HG03342 (cell line): ENCODE measurements around the gene GATAD2B.
A peak's percentile ranks its signal among the peaks of the same experiment; 100 is the strongest.
"Not testable (repeated sequence)": the region's sequence is repeated elsewhere in the genome, so short reads cannot be mapped to it uniquely, and the experiment has no call there.

ENCODE experiments used
- ATAC-seq: cut with Tn5 transposase; IDR thresholded peaks from one replicate; pipeline ENCODE4 v1.9.1; 2021; ENCODE audit warnings: mild to moderate bottlenecking, moderate library complexity; ENCODE audit not compliant: unreplicated experiment

Gene GATAD2B

DNA sequence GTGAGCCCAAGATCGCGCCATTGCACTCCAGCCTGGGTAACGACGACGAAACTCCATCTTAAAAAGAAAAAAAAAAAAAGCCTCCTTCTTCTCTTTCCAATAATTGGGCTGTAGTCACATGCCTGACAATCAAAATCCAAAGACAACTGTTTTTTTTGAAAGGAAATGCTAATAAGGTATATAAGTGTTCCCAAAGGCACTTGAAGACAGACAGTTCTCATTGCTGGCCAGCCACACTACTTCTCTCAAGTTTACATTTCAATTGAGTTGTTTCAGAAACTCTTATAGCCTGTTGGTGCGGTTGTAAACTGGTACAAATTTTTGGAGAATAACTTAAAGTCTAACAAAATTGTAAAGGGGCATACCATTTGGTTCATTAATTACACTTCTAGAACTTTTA lies 23.3 kb downstream of the GATAD2B start:
- no peak for ATAC-seq

DNA sequence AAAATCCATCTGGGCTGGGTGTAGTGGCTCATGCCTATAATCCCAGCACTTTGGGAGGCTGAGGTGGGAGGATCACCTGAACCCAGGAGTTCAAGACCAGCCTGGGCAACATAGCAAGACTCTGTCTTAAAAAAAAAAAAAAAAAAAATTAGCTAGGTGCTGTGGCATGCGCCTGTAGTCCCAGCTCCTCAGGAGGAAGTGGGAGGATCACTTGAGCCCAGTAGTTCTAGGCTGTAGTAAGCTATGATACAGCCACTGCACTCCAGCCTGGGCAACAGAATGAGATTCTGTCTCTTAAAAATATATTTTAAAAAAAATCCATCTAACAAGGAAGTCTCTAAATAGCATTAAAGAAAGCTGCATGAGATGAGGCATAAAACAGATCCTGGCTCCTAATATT lies 26.9 kb downstream of the GATAD2B start:
- not testable (repeated sequence) for ATAC-seq

DNA sequence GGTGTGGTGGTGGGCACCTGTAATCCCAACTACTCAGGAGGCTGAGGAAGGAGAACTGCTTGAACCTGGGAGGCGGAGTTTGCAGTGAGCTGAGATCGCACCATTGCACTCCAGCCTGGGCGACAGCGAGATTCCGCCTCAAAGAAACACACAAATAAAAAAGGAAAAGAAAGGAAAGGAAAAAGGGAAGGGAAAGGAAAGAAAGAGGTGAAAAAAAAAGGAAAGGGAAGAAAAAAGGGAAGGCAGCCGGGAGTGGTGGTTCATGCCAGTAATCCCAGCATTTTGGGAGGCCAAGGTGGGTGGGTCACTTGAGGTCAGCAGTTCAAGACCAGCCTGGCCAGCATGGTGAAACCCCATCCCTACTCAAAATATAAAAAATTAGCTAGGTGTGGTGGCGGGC lies 31.7 kb downstream of the GATAD2B start:
- not testable (repeated sequence) for ATAC-seq

DNA sequence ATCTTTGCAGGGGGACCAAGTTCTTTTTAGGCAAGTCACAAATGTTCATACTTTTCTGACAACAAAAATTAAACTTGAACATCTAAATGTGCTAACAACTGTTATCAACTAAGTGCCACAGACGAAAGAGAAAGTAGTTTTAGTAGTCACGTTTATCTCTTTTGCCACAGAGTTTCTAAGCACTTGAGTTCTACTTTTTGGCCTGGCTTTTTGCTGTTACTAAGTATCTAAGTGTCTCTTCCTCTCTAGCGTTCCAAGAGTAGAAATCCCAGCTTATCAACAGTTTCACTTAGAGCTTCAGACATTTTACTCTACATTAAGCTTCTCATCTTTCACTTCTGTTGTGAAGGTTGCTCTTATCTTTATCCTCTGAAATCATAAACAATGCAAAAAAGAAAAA lies 34.2 kb downstream of the GATAD2B start:
- no peak for ATAC-seq

DNA sequence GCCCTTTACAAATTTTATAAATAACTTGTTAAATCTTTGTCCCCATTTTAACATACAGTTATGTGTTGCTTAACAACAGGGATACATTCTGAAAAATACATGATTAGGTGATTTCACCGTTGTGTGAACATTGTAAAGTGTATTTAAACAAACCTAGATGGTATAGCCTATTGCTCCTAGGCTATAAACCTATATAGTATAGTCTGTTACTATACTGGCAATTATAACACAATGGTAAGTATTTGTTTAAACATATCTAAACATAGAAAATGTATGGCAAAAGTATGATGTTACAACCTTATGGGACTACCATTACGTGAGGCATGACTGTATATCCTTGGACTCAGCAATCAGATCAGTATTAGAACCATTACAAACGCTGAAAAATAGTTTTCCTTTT lies 36.6 kb downstream of the GATAD2B start:
- ATAC-seq, result no peak

DNA sequence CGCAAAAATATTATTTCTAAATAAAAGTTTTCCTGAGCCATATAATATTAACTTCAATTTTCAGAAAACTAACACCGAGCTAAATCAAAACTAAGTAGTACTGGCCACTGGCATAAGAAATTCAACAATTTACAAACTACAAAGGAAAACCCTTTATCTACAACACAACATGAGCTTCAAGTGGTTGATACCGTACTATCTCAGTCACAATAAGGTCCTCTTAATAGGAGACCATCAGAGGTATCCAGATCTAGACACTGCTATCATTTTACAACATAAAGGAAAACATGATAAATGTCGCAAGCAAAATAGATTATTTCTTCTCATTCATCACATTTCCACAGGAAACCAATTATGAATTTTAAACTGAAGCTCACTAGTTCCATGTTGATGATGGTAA lies 39.5 kb downstream of the GATAD2B start:
- ATAC-seq, result no peak

DNA sequence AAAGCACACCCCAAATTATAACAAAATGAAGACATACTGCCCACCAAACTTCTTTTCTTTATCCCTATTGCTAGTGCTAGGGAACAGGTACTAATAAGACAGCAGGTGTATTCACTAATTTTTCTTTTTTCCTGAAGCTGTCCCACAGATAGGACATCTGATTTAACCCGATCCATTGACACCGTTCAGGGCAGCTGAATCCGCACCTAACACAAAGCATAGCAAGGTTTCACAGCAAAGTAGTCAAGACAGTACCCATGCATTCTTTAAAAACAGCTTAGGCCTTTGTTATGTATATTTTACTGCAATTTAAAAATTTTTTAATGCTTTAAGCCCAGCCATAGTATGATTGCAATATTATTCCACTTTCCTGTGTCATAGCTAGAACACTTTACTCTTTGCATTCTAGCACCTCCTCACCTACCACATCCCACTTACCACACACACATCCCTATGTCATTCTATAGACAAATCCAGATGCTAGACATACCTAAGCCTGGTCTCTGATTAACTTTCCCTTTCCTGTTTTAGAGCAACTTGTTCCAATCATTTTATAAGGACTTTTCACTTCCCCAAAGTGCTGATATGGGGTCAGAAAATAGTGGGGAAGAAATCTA lies 40.4 kb downstream of the GATAD2B start:
- no peak for ATAC-seq

DNA sequence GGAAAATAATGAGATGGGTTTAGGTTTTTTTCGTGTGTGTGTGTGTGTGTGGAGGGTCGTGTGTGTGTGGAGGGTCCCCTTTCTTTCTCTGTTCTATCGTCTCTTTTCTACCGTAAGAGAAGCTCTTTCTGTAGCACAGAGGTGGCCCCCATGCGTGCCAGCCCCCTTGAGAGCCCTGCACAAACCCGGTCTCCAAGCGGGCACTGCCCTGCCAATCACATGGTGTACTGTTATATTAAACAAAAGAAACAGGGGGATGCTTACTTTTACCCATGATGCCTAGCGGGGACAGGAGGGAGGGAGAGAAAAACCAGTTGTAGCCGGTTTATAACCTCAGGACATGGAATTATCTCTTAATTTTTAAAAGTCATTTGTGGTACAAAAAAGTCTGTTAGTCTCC lies 41.0 kb downstream of the GATAD2B start:
- no peak for ATAC-seq

DNA sequence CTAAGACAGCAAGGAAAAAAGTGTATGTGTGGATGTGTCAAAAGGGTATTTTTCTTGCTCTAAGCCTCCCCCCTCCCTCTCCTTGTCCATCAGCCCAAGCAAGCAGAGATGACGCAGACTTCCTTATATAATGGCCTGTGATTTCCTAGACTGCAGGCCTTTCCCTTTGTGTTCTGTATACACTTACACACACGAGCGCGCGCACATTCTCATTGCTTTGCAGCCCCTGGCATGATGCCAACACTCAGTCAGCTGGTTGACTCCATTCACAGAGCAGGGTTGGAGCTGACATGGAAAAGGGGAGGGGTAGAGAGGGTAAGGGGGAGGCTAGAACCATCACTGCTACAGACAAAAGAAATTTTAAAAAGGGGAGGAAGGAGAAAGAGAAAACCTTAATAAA lies 41.8 kb downstream of the GATAD2B start:
- no peak for ATAC-seq

DNA sequence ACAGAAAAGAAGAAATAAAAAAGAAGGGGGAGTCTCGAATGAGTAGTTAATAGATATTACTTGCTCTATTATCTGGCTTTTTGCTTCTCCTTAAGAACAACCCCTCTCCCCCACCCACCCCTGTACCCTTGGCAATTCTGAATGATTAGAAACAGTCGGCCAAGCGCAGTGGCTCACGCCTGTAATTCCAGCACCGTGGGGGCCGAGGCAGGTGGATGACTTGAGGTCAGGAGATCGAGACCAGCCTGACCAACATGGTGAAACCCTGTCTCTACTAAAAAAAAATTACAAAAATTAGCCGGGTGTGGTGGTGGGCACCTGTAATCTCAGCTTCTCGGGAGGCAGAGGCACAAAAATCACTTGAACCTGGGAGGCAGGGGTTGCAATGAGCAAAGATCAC lies 42.7 kb downstream of the GATAD2B start:
- no peak for ATAC-seq

DNA sequence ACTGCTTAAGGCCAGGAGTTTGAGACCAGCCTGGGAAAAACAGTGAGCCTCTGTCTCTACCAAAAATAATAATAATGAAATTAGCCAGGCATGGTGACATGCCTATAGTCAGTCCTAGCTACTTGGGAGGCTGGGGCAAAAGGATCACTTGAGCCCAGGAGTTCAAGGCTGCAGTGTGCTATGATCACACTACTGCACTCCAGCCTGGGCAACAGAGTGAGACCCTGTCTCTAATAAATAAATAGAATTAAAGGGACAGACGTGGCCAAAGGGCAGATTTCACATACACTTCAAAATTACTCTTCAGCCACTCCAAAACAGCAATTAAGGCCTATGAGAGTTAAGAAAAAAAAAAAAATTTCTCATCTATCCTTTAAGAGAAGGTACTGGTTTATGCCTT lies 45.7 kb downstream of the GATAD2B start:
- ATAC-seq, result no peak

DNA sequence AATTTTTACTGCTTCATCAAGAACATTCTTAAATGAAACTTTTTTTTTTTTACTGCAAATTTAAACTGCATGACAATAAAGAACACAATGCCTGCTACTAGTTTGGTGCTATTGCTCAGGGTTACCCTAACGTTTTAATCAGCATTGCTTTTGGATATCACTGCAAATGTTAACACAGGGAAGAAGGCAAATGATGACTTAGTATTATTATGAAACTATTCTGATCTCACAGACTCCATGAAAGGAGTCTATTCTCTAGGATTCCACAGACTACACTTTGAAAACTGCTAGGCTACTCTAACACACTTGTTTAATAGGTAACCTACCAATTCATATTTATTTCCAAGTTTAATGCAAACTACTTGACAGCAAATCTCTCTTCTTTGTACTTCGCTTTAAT lies 49.8 kb downstream of the GATAD2B start:
- no peak for ATAC-seq

DNA sequence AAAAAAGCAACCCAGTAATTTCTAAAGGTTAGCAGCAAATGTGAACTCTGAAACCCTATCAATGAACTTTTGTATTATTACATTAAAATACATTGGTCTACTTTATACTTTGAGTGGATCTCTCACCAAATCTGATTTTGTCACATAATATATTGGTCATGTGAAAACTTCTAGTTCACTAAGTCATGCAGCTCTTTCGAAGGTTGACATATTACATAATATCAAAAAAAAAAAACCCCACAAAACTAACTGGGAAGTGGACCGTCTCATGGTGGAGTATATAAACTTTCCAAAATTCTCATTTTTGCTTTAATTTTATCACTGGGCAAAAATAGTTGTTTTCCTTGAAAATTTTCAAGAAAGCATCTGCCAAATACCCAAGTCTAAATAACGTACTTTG lies 50.4 kb downstream of the GATAD2B start:
- no peak for ATAC-seq

DNA sequence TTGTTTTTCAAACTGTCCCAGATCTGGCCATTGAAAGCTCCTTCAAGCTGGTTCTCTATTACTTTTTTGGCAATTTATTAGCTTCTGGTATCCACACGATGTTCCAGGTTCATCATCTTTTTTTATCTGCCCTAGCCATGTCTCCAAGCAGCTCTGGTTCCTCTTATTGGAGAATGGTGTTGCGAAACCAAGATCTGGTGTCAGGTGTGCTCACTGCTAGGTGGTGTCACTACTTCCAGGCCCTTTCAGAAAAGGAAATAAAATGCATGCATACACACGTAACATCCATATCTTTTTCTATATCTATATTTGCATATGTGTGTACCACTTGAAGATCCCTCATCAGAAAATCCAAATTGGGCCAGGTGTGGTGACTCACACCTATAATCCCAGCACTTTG lies 53.3 kb downstream of the GATAD2B start:
- no peak for ATAC-seq

DNA sequence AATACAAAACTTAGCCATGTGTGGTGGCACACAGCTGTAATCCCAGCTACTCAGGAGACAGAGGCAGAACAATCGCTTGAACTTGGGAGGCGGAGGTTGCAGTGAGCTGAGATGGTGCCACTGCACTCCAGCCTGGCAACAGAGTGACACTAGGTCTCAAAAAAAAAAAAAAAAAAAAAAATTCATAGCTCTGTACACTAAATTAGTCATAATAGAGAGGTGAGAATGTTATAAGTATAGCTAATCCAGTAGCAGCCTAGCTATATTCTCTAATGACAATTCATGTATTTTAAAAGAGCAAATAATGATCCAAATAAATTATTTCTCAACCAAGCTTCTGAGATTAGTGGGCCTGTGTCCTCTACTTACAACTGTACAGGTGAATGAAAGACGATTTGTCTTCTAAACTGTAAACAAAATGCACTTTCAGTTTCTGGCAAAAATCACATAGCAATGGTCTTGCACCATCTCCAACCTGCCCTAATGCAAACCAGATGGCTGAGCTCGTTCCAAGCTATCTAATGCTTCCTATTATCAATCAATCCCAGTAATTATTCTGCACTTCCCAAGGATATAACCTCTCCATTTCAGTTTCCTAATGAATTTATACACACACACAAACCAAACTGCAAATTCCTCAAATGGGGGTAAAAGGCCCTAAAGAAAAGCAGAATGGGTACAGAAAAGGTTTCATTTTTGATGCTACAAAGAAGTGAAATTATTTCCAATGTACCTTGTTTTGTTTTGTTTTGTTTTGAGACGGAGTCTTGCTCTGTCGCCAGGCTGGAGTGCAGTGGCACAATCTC lies 56.5 kb downstream of the GATAD2B start:
- no peak for ATAC-seq

DNA sequence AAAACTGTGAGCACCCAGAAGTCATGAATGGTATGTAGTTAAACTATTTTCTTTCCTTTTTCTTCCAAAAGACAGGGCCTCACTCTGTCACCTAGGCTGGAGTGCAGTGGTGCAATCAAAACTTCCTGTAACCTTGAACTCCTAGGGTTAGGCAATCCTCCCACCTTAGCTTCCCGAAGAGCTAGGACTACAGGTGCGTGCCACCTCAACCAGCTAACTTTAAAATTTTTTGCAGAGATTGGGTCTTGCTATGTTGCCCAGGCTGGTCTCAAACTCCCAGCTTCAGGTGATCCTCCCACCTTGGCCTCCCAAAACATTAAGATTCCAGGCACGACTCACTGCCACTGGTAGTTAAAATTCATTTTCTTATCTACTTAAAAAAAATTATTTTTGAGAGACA lies 62.5 kb downstream of the GATAD2B start:
- no peak for ATAC-seq

DNA sequence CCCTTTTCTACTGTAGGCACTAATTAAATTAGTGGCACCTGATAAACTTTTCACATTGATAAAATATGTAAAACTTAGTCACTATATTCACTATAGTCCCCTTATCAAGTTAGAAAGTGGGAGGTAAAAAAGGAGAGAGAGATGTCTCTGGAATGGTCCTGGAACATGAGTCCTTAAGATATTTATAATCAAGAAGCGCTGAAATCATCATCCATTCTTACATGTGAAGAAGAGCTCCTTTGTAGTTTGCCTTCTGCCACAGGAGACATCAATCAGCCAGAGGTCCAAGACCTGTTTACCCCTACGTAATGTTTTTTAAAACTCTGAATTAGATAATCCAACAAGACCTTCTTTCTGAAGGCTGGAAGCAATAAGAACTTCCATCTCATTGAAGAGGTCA lies 65.3 kb downstream of the GATAD2B start:
- ATAC-seq, result no peak

DNA sequence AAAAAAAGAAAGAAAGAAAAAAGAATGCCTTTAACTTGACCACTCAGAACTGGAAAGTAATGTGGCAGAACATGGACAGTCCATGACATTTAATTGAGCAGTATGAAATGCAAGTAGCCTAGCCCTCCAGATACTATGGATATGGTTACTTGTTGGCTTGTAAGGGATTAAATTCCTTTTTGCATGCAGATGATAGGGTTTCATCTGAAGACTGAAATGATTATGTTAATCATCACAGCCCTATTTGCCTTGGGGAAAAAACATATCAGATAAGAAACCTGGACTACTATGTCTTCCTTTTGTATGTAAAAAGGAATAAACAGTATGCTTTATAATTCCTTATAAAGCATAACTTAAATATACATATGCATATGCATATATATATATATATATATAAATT lies 66.0 kb downstream of the GATAD2B start:
- no peak for ATAC-seq

DNA sequence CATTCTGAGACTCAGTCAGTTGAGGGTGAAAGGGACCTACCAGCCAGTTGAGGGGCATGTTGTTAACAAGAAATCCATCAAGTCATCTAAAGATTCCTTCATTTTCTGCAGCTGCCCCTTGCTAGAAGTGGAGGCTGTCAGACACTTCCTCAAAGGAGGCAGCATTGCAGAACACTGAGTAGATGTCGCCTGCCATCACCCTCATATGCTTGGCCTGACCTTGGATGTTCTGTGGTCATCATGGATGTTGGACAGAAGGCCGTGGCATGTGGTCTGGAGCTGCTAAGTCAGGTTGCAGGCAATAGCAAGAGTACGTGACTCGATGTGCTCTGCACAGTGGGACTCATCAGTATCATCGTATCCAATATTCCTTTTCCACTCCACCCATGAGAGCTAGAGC lies 70.6 kb downstream of the GATAD2B start:
- no peak for ATAC-seq

DNA sequence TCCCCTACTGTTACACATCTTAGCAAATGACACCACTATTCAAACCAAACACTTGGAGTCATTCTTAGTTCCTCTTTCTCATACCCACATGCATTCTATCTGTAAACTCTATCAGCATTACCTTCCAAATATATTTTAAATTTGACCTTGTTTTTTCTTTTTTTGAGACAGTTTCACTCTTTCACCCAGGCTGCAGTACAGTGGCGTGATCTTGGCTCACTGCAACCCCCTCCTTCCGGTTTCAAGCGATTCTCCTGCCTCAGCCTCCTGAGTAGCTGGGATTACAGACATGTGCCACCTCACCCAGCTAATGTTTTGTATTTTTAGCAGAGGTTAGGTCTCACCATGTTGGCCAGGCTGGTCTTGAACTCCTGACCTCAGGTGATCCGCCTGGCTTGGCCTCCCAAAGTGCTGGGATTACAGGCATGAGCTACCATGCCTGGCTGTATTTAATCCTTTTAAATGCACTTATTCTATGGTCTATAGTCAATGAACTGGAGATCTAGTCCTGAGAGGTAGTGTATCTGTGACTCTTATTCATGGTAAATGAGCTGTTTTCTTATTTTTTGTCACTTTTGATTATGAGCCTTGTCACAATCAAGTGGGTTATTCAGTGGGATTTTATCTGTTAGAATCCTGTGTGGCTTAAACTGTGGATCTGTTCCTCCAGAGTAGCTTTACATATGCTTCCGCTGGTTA lies 73.1 kb downstream of the GATAD2B start:
- peak; percentile 67 for ATAC-seq

DNA sequence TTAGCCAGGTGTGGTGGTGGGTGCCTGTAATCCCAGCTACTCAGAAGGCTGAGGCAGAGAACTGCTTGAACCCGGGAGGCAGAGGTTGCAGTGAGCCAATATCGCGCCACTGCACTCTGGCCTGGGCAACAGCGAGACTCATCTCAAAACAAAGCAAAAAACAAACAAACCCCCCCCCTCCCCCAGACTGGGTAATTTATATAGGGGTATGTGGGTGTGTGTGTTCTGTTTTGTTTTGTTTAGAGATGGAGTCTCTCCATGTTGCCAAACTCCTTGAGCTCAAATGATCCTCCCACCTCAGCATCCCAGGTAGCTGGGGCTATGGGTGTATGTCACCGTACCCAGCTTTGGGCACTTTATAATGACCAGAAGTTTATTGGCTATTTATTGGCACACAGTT lies 74.0 kb downstream of the GATAD2B start:
- ATAC-seq, result no peak

DNA sequence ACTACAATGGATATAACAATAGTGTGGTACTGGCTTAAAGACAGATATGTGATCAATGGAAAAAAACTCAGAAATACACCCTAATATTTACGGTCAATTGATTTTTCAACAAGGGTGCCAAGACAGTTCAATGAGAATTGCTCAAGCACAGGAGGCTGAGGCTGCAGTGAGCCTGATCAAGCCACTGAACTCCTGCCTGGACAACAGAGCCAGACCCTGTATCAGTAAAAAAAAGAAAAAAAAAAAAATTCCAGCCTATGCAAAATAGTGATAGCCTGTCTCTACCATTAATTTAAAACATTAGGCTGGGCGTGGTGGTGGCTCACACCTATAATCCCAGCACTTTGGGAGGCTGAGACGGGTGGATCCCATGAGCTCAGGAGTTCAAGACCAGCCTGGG lies 77.6 kb downstream of the GATAD2B start:
- no peak for ATAC-seq
